ENCODE results near the gene SOCS4. TPM values are rescaled to one million over a fixed set of nuclear protein-coding genes. Genes with fewer than 3 reads are reported as not detected.
"Not testable (repeated sequence)": the region's sequence is repeated elsewhere in the genome, so short reads cannot be mapped to it uniquely, and the experiment has no call there.

Gene SOCS4
- total RNA-seq, 2 donors from 2014 or later: 6.6 to 9.9 TPM

GRCh38 chr14:55025948-55026347 lies 1.1 kb upstream of the SOCS4 start:
- H3K36me3 ChIP-seq (replicated peaks in 1 of 2; ENCODE audit: insufficient read depth in 1 of 2, low read depth in 2 of 2): no peaks in the 10 kb centered on the region
- no peak for TF ChIP-seq POLR2A (IDR thresholded peaks at IDR 0.05)
- TF ChIP-seq, protein P1, sequence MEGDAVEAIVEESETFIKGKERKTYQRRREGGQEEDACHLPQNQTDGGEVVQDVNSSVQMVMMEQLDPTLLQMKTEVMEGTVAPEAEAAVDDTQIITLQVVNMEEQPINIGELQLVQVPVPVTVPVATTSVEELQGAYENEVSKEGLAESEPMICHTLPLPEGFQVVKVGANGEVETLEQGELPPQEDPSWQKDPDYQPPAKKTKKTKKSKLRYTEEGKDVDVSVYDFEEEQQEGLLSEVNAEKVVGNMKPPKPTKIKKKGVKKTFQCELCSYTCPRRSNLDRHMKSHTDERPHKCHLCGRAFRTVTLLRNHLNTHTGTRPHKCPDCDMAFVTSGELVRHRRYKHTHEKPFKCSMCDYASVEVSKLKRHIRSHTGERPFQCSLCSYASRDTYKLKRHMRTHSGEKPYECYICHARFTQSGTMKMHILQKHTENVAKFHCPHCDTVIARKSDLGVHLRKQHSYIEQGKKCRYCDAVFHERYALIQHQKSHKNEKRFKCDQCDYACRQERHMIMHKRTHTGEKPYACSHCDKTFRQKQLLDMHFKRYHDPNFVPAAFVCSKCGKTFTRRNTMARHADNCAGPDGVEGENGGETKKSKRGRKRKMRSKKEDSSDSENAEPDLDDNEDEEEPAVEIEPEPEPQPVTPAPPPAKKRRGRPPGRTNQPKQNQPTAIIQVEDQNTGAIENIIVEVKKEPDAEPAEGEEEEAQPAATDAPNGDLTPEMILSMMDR (IDR thresholded peaks at IDR 0.05): no peak
- intact Hi-C loops (cut with DNase I): no loop called here
- no peak for ATAC-seq
- no peak overlapping the region for H3K4me3 ChIP-seq
- H3K27ac ChIP-seq: no peak overlapping the region
- DNase-seq: no peak
- 19 to 26% methylated on average over 7 of the region's 7 CpGs for WGBS, 2 donors
- H3K4me1 ChIP-seq: peaks cover 23% of the 10 kb centered on the region
- H3K9me3 ChIP-seq: no peaks in the 10 kb centered on the region
- H3K27me3 ChIP-seq: no peaks in the 10 kb centered on the region

GRCh38 chr14:55026441-55026792 lies 619 bp upstream of the SOCS4 start:
- intact Hi-C loops (cut with DNase I): no loop called here
- no peak for ATAC-seq
- WGBS, 2 donors: 1 to 3% methylated on average over 9 of the region's 9 CpGs

GRCh38 chr14:55028066-55028465 lies 1.0 kb downstream of the SOCS4 start:
- TF ChIP-seq POLR2A (IDR thresholded peaks at IDR 0.05): no peak
- TF ChIP-seq, protein P1 (IDR thresholded peaks at IDR 0.05): no peak
- Histone ChIP-seq H3K27ac (no peak overlapping the region), H3K27me3 (no peaks in the 10 kb centered on the region), H3K4me1 (peaks cover 23% of the 10 kb centered on the region), H3K36me3 (replicated peaks in 1 of 2; ENCODE audit: insufficient read depth in 1 of 2, low read depth in 2 of 2) (no peaks in the 10 kb centered on the region), H3K4me3 (no peak overlapping the region), H3K9me3 (no peaks in the 10 kb centered on the region)
- 6% methylated on average over 8 of the region's 8 CpGs for WGBS, 2 donors
- ATAC-seq (no peak), DNase-seq (no peak)
- intact Hi-C loops (cut with DNase I): no loop called here

More at GRCh38 chr14:55026441-55026792, 619 bp upstream of the SOCS4 start:
- no peaks in the 10 kb centered on the region for H3K9me3 ChIP-seq
- TF ChIP-seq, protein P1 (IDR thresholded peaks at IDR 0.05): no peak
- no peak for TF ChIP-seq POLR2A (IDR thresholded peaks at IDR 0.05)
- H3K27me3 ChIP-seq: no peaks in the 10 kb centered on the region
- peak overlapping the region in 3 of 4 donors; percentile 67 to 94 (median 91) for H3K27ac ChIP-seq
- DNase-seq: no peak
- H3K4me3 ChIP-seq: peak overlapping the region; percentile 66 to 78
- peaks cover 23% of the 10 kb centered on the region for H3K4me1 ChIP-seq
- no peaks in the 10 kb centered on the region for H3K36me3 ChIP-seq (replicated peaks in 1 of 2; ENCODE audit: insufficient read depth in 1 of 2, low read depth in 2 of 2)

GRCh38 chr14:55028476-55028875 lies 1.4 kb downstream of the SOCS4 start:
- no peaks in the 10 kb centered on the region for H3K27me3 ChIP-seq
- no peak overlapping the region for H3K27ac ChIP-seq
- ATAC-seq (no peak), DNase-seq (no peak)
- WGBS, 2 donors: 52 to 67% methylated on average over 4 of the region's 4 CpGs
- intact Hi-C loops (cut with DNase I): no loop called here
- H3K4me3 ChIP-seq: no peak overlapping the region
- H3K36me3 ChIP-seq (replicated peaks in 1 of 2; ENCODE audit: insufficient read depth in 1 of 2, low read depth in 2 of 2): no peaks in the 10 kb centered on the region
- TF ChIP-seq, protein P1 (IDR thresholded peaks at IDR 0.05): no peak
- no peak for TF ChIP-seq POLR2A (IDR thresholded peaks at IDR 0.05)
- H3K4me1 ChIP-seq: peaks cover 23% of the 10 kb centered on the region
- H3K9me3 ChIP-seq: no peaks in the 10 kb centered on the region

DNA sequence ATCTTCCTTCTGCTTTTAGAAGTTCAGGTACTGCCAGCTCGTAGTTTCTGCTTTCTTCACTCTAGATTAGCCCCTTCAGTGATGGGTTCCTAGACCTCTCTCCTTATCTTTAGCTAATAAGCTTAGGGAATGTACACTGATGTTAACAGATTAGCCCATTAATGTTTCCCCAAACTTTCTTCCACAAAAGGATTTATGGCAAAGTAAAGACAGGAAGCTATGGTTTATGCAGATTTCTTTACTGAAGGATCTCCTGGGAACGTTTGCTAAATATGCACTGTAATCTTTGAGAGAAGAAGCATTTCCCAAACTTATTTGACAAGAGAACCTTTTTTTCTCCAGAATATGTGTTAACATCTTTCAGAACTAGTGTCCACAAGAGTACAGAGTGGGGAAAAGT lies 4.2 kb downstream of the SOCS4 start:
- no peak for TF ChIP-seq POLR2A (IDR thresholded peaks at IDR 0.05)
- H3K27ac ChIP-seq: no peak overlapping the region
- H3K27me3 ChIP-seq: no peaks in the 10 kb centered on the region
- no peaks in the 10 kb centered on the region for H3K36me3 ChIP-seq (replicated peaks in 1 of 2; ENCODE audit: insufficient read depth in 1 of 2, low read depth in 2 of 2)
- H3K4me3 ChIP-seq: no peak overlapping the region
- intact Hi-C loops (cut with DNase I): no loop called here
- ATAC-seq (no peak), DNase-seq (no peak)
- no peaks in the 10 kb centered on the region for H3K9me3 ChIP-seq
- peaks cover 19% of the 10 kb centered on the region for H3K4me1 ChIP-seq
- 15 to 35% methylated on average over 2 of the region's 2 CpGs for WGBS, 2 donors

- DNase-seq; H3K9me3 ChIP-seq; H3K27ac ChIP-seq; H3K4me3 ChIP-seq; H3K36me3 ChIP-seq (replicated peaks in 1 of 2; ENCODE audit: insufficient read depth in 1 of 2, low read depth in 2 of 2); H3K4me1 ChIP-seq; intact Hi-C loops (cut with DNase I); H3K27me3 ChIP-seq; ATAC-seq: not testable (repeated sequence)
Observed at GRCh38 chr14:55037995-55038394, 11.0 kb downstream of the SOCS4 start.

All from body of pancreas (tissue), 4 donors.